GM12878 (cell line): Measurements from ENCODE around the gene DNASE1L1. TPM values are rescaled to one million over a fixed set of nuclear protein-coding genes. Genes with fewer than 3 reads are reported as not detected.

ENCODE experiments used
- ATAC-seq: fragments of 200-7000 bp; cut with Tn5 transposase; 3 replicates; pipeline ENCODE4 v1.9.1; 2020; ENCODE audit warnings: mild to moderate bottlenecking, moderate library complexity
- BruUV-seq: library from RNA; stranded (reverse); fragments of 400-500 nt; replicated peaks from 2 replicates; lab custom pipeline; 2021; lab: Mats Ljungman, UMichigan
- CTCF ChIA-PET: fragments of 300-600 bp; sonication (Branson Sonifier 250); formaldehyde crosslinking; extraction: SDS; loops from one replicate; lab custom pipeline; 2021; ENCODE audit warnings: inconsistent platforms; lab: Yijun Ruan, JAX
- POLR2A ChIA-PET: fragments of 350-600 bp; formaldehyde crosslinking; extraction: SDS; loops from one replicate; lab custom pipeline; 2021; ENCODE audit warnings: inconsistent platforms; lab: Charles Lee
- RAD21 ChIA-PET: fragments of 300-600 bp; sonication (Branson Sonifier 250); formaldehyde crosslinking; loops from one replicate; lab custom pipeline; 2023; ENCODE audit warnings: antibody characterized with exemption; ENCODE audit not compliant: unreplicated experiment; lab: Charles Lee
- SMC1A ChIA-PET: fragments of 300-600 bp; sonication (Branson Sonifier 250); formaldehyde crosslinking; loops from one replicate; lab custom pipeline; 2023; ENCODE audit not compliant: unreplicated experiment, uncharacterized antibody; lab: Charles Lee
- DNase-seq: peaks from one replicate; pipeline ENCODE4 v3.0.0-alpha.2; 2011; ENCODE audit warnings: low read depth, low spot score
- FAIRE-seq: peaks from 3 replicates; lab custom pipeline; 2011; peaks lifted over from hg19 to GRCh38; lab: Jason Lieb, UNC
- H2AFZ ChIP-seq: 2 replicates; pipeline ENCODE4 v1.6.0; 2011; ENCODE audit warnings: low read depth, low read length, control low read depth; ENCODE audit not compliant: control insufficient read depth
- H3K27ac ChIP-seq: 2 replicates; pipeline ENCODE4 v1.5.1; 2011; ENCODE audit warnings: control low read depth; ENCODE audit not compliant: control insufficient read depth, insufficient read depth
- H3K27me3 ChIP-seq, 2 experiments: replicated peaks in 1 of 2; 2 replicates each; pipeline versions ENCODE4 v1.6.0 to v1.6.1; 2011; ENCODE audit warnings: low read length in 1 of 2; ENCODE audit not compliant: control insufficient read depth in 2 of 2, insufficient read depth in 2 of 2
- H3K36me3 ChIP-seq, 2 experiments: 2 replicates each; pipeline ENCODE4 v1.5.1; 2011; ENCODE audit warnings: low read length in 1 of 2; ENCODE audit not compliant: control insufficient read depth in 2 of 2, insufficient read depth in 2 of 2
- H3K4me1 ChIP-seq: 2 replicates; pipeline ENCODE4 v1.6.1; 2011; ENCODE audit warnings: mild to moderate bottlenecking, low read length, moderate library complexity, mixed read lengths; ENCODE audit not compliant: control insufficient read depth, insufficient read depth
- H3K4me2 ChIP-seq: 2 replicates; pipeline ENCODE4 v1.6.0; 2011; ENCODE audit warnings: control low read depth; ENCODE audit not compliant: control insufficient read depth, insufficient read depth
- H3K4me3 ChIP-seq: fragments of 200-600 bp; sonication (generic); 2 replicates; pipeline ENCODE4 v1.5.1; 2016
- H3K79me2 ChIP-seq: 2 replicates; pipeline ENCODE4 v1.6.0; 2011; ENCODE audit warnings: low read length; ENCODE audit not compliant: control insufficient read depth, insufficient read depth
- H3K9ac ChIP-seq: 2 replicates; pipeline ENCODE4 v1.8.0; 2011; ENCODE audit warnings: low read length, control low read depth, mixed read lengths; ENCODE audit not compliant: control insufficient read depth, insufficient read depth
- H3K9me3 ChIP-seq: replicated peaks from 3 replicates; pipeline ENCODE4 v1.5.1; 2011; ENCODE audit warnings: mild to moderate bottlenecking, low read length; ENCODE audit not compliant: control insufficient read depth, insufficient read depth
- H4K20me1 ChIP-seq: 2 replicates; pipeline ENCODE4 v1.6.0; 2011; ENCODE audit not compliant: control insufficient read depth, insufficient read depth
- CBX5 ChIP-seq: sonication (generic); IDR thresholded peaks from 2 replicates; pipeline ENCODE4 v1.6.1; 2016; ENCODE audit warnings: low read depth, moderate library complexity, mild to moderate bottlenecking, inconsistent platforms
- JUND ChIP-seq: IDR thresholded peaks from 2 replicates; pipeline ENCODE4 v1.6.1; 2012; ENCODE audit warnings: low read depth, mild to moderate bottlenecking, low read length, improper control_type of control experiment, moderate library complexity
- NFXL1 ChIP-seq: fragments of 450-650 bp; IDR thresholded peaks from 2 replicates; pipeline ENCODE4 v1.6.1; 2017; ENCODE audit warnings: antibody characterized with exemption, mild to moderate bottlenecking, borderline replicate concordance
- NFYA ChIP-seq: IDR thresholded peaks from 2 replicates; pipeline ENCODE4 v1.6.1; 2011; ENCODE audit warnings: low read depth, mild to moderate bottlenecking, low read length, improper control_type of control experiment, borderline replicate concordance
- PAX5 ChIP-seq: IDR thresholded peaks from 2 replicates; pipeline ENCODE4 v1.6.1; 2011; ENCODE audit warnings: low read depth, low read length, borderline replicate concordance
- RB1 ChIP-seq: fragments of 450-650 bp; formaldehyde crosslinking; IDR thresholded peaks from 2 replicates; pipeline ENCODE4 v1.6.1; 2017; ENCODE audit warnings: mild to moderate bottlenecking, borderline replicate concordance
- RFX5 ChIP-seq: IDR thresholded peaks from 2 replicates; pipeline ENCODE4 v1.6.1; 2011; ENCODE audit warnings: low read depth, low read length, improper control_type of control experiment
- SUZ12 ChIP-seq: fragments of 200-600 bp; sonication (generic); IDR thresholded peaks from one replicate; pipeline ENCODE4 v1.6.1; 2018; ENCODE audit warnings: antibody characterized with exemption, mild to moderate bottlenecking; ENCODE audit not compliant: unreplicated experiment
- YY1 ChIP-seq: IDR thresholded peaks from 2 replicates; pipeline ENCODE4 v1.6.1; 2011; ENCODE audit warnings: low read depth, mild to moderate bottlenecking, low read length
- ZBED1 ChIP-seq: IDR thresholded peaks from 2 replicates; pipeline ENCODE4 v1.6.1; 2016; ENCODE audit warnings: borderline replicate concordance
- ZNF217 ChIP-seq: fragments of 450-650 bp; IDR thresholded peaks from 2 replicates; pipeline ENCODE4 v1.6.1; 2017; ENCODE audit warnings: antibody characterized with exemption, mild to moderate bottlenecking
- ZNF274 ChIP-seq: IDR thresholded peaks from one replicate; pipeline ENCODE4 v1.8.0; 2011; ENCODE audit not compliant: insufficient read length, insufficient read depth
- WGBS: methylation state at CpG from one replicate; pipeline ENCODE4 v1.1.6; 2016; ENCODE audit warnings: low lambda C conversion rate; ENCODE audit not compliant: insufficient replicate concordance, insufficient coverage; ENCODE audit errors: missing lambda C conversion rate; 5-methylcytosine and 5-hydroxymethylcytosine counted together
- in situ Hi-C: fragments of 300-500 bp; cut with MboI; formaldehyde crosslinking; loops from 9 replicates; pipeline ENCODE4 v1.14.3; 2018; ENCODE audit warnings: mixed read lengths
- intact Hi-C: fragments of 100-400 bp; cut with micrococcal nuclease; formaldehyde crosslinking; loops from one replicate; pipeline ENCODE4 v1.14.2; 2022; ENCODE audit not compliant: unreplicated experiment
- polyA plus RNA-seq, 11 experiments: library from polyadenylated mRNA; depleted of rRNA in 4 of 11; unstranded in 6 of 11; stranded (reverse) in 5 of 11; fragments of >200 nt; fragmentation: Nextera tagmentation in 4 of 11; fragmentation: Illumina TruSeq in 1 of 11; extraction: Ambion mirVana in 4 of 11; extraction: Trizol in 1 of 11; gene quantifications; 1 replicate in 1 of 11; 2 replicates in 10 of 11; pipeline versions ENCODE4 v1.2.1 to v1.2.3, GENCODE V29; 2011 to 2016; ENCODE audit warnings: inconsistent platforms in 2 of 11, missing spikeins in 2 of 11, low read depth in 1 of 11
- total RNA-seq, 4 experiments: library from RNA; depleted of rRNA in 3 of 4; stranded (reverse); fragments of >200 nt in 3 of 4; fragmentation: Illumina TruSeq in 1 of 4; extraction: Trizol in 1 of 4; gene quantifications; 2 replicates each; pipeline versions ENCODE4 v1.2.1 to v1.2.3, GENCODE V29; 2013 to 2021
- TF ChIP-seq, protein P1 (sequence below): fragments of 450-650 bp; IDR thresholded peaks from 2 replicates; pipeline ENCODE4 v1.6.1; 2017; ENCODE audit warnings: borderline replicate concordance
- TF ChIP-seq, protein P2 (sequence below): fragments of 450-650 bp; IDR thresholded peaks from 2 replicates; pipeline ENCODE4 v1.6.1; 2016; ENCODE audit warnings: mild to moderate bottlenecking
- TF ChIP-seq, protein P3 (sequence below): IDR thresholded peaks from 2 replicates; pipeline ENCODE4 v1.6.1; 2012; ENCODE audit warnings: mild to moderate bottlenecking, low read depth, low read length

The DNASE1L1 gene
- total and polyA plus RNA-seq, 10 of the 15 experiments (the other 5 are each of a cell fraction or from before 2014, with no cell fraction given): 0.60 to 22.7 (median 6.8) TPM

DNA sequence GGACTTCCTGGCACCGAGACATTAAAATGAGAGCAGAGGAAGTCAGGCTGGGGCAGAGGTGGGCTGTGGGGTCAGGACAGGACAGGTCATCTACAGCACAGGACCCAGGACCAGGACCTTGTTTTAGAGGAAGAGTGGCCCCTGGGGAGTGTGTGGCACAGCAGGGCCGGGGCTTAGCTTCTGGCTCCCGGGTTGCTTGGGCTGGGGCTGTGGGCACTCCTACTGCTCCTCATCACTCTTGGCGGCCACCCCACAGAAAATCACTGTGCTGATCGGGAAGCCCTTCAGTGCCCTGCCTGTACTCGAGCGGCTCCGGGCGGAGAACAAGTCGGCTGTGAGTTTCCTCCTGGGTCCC is 11.3 kb upstream of the DNASE1L1 start:
- ATAC-seq (no peak), DNase-seq (no peak), FAIRE-seq (no peak)
- Histone ChIP-seq H3K27ac (no peak overlapping the region), H3K79me2 (no peaks in the 10 kb centered on the region), H3K9me3 (no peaks in the 10 kb centered on the region; the same call in 2 of the 3 replicates), H3K4me3 (no peak overlapping the region), H2AFZ (no peak overlapping the region), H3K4me1 (no peaks in the 10 kb centered on the region), H4K20me1 (no peaks in the 10 kb centered on the region), H3K27me3 (no peaks in the 10 kb centered on the region), H3K9ac (no peak overlapping the region), H3K4me2 (no peak overlapping the region), H3K36me3 (no peaks in the 10 kb centered on the region)
- intact Hi-C loops: loop anchor here (10.0 kb wide), 1 partner anchor 46 kb away; the partner anchor contains the start of genes EMD and FLNA
- RAD21 ChIA-PET: no interaction called here
- in situ Hi-C loops: no loop called here
- SMC1A ChIA-PET: no interaction called here
- POLR2A ChIA-PET: no interaction called here
- TF ChIP-seq SUZ12 (no peak), ZNF274 (no peak), ZNF217 (no peak), PAX5 (no peak), RB1 (no peak), NFXL1 (no peak), JUND (no peak), NFYA (no peak), ZBED1 (no peak), RFX5 (no peak), YY1 (no peak), CBX5 (no peak)
- TF ChIP-seq, protein P1, sequence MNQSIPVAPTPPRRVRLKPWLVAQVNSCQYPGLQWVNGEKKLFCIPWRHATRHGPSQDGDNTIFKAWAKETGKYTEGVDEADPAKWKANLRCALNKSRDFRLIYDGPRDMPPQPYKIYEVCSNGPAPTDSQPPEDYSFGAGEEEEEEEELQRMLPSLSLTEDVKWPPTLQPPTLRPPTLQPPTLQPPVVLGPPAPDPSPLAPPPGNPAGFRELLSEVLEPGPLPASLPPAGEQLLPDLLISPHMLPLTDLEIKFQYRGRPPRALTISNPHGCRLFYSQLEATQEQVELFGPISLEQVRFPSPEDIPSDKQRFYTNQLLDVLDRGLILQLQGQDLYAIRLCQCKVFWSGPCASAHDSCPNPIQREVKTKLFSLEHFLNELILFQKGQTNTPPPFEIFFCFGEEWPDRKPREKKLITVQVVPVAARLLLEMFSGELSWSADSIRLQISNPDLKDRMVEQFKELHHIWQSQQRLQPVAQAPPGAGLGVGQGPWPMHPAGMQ: no peak
- TF ChIP-seq, protein P2, sequence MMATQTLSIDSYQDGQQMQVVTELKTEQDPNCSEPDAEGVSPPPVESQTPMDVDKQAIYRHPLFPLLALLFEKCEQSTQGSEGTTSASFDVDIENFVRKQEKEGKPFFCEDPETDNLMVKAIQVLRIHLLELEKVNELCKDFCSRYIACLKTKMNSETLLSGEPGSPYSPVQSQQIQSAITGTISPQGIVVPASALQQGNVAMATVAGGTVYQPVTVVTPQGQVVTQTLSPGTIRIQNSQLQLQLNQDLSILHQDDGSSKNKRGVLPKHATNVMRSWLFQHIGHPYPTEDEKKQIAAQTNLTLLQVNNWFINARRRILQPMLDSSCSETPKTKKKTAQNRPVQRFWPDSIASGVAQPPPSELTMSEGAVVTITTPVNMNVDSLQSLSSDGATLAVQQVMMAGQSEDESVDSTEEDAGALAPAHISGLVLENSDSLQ: no peak
- TF ChIP-seq, protein P3, sequence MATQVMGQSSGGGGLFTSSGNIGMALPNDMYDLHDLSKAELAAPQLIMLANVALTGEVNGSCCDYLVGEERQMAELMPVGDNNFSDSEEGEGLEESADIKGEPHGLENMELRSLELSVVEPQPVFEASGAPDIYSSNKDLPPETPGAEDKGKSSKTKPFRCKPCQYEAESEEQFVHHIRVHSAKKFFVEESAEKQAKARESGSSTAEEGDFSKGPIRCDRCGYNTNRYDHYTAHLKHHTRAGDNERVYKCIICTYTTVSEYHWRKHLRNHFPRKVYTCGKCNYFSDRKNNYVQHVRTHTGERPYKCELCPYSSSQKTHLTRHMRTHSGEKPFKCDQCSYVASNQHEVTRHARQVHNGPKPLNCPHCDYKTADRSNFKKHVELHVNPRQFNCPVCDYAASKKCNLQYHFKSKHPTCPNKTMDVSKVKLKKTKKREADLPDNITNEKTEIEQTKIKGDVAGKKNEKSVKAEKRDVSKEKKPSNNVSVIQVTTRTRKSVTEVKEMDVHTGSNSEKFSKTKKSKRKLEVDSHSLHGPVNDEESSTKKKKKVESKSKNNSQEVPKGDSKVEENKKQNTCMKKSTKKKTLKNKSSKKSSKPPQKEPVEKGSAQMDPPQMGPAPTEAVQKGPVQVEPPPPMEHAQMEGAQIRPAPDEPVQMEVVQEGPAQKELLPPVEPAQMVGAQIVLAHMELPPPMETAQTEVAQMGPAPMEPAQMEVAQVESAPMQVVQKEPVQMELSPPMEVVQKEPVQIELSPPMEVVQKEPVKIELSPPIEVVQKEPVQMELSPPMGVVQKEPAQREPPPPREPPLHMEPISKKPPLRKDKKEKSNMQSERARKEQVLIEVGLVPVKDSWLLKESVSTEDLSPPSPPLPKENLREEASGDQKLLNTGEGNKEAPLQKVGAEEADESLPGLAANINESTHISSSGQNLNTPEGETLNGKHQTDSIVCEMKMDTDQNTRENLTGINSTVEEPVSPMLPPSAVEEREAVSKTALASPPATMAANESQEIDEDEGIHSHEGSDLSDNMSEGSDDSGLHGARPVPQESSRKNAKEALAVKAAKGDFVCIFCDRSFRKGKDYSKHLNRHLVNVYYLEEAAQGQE: no peak
- CTCF ChIA-PET: interaction anchor here (1.2 to 1.3 kb wide), 2 partner anchors 8 to 47 kb away, joined by 3 to 4 read pairs; no protein-coding TSS in a partner anchor
- BruUV-seq: no TSS peak
- 58% methylated on average over 10 of the region's 10 CpGs for WGBS
